Neural cell (in vitro differentiated cells): ENCODE measurements around the gene MDN1. TPM values are rescaled to one million over a fixed set of nuclear protein-coding genes. Genes with fewer than 3 reads are reported as not detected.

Experiments
- H2AFZ ChIP-seq: fragments of 200-600, 300-800 bp; sonication (generic), shearing (Covaris generic); 2 replicates; pipeline ENCODE4 v1.6.0; 2014; ENCODE audit warnings: low read depth, mild to moderate bottlenecking, antibody characterized with exemption, low read length, moderate library complexity
- H3F3A ChIP-seq: fragments of 200-600 bp; shearing (Covaris generic); 2 replicates; pipeline ENCODE4 v1.6.1; 2016; ENCODE audit warnings: mild to moderate bottlenecking, moderate library complexity, mixed read lengths, antibody characterized with exemption, low read length; ENCODE audit not compliant: insufficient read depth, poor library complexity, severe bottlenecking
- H3K27ac ChIP-seq: fragments of 200-600, 300-800 bp; sonication (generic), shearing (Covaris generic); 2 replicates; pipeline ENCODE4 v1.5.1; 2014; ENCODE audit warnings: mild to moderate bottlenecking, low read length, moderate library complexity
- H3K27me3 ChIP-seq: fragments of 300-800, 200-600 bp; sonication (generic), shearing (Covaris generic); 2 replicates; pipeline ENCODE4 v1.6.0; 2014; ENCODE audit warnings: mild to moderate bottlenecking, low read depth, low read length, moderate library complexity; ENCODE audit not compliant: insufficient read depth
- H3K36me3 ChIP-seq: fragments of 300-800, 200-600 bp; sonication (generic), shearing (Covaris generic); 2 replicates; pipeline ENCODE4 v1.5.1; 2014; ENCODE audit warnings: mild to moderate bottlenecking, antibody characterized with exemption, low read length, moderate library complexity; ENCODE audit not compliant: insufficient read depth
- H3K4me2 ChIP-seq: fragments of 300-800, 200-600 bp; sonication (generic), shearing (Covaris generic); 2 replicates; pipeline ENCODE4 v1.6.0; 2014; ENCODE audit warnings: mild to moderate bottlenecking, low read length
- H3K4me3 ChIP-seq: fragments of 300-800, 200-600 bp; sonication (generic), shearing (Covaris generic); 2 replicates; pipeline ENCODE4 v1.5.1; 2014; ENCODE audit warnings: mild to moderate bottlenecking, low read length, moderate library complexity
- H3K79me2 ChIP-seq: fragments of 200-600 bp; shearing (Covaris generic); replicated peaks from 2 replicates; pipeline ENCODE4 v1.6.0; 2014; ENCODE audit warnings: mild to moderate bottlenecking, low read length, moderate library complexity; ENCODE audit not compliant: insufficient read depth
- H3K9ac ChIP-seq: fragments of 300-800, 200-600 bp; sonication (generic), shearing (Covaris generic); 2 replicates; pipeline ENCODE4 v1.6.1; 2016; ENCODE audit warnings: mild to moderate bottlenecking, low read length, mixed read lengths
- H3K9me2 ChIP-seq: fragments of 200-600 bp; shearing (Covaris generic); 2 replicates; pipeline ENCODE4 v1.6.1; 2016; ENCODE audit warnings: mild to moderate bottlenecking, low read length, mixed read lengths; ENCODE audit not compliant: insufficient read depth
- H3K9me3 ChIP-seq: fragments of 200-600, 300-800 bp; sonication (generic), shearing (Covaris generic); 2 replicates; pipeline ENCODE4 v1.6.1; 2016; ENCODE audit warnings: mild to moderate bottlenecking, mixed run types, low read length, moderate library complexity, mixed read lengths
- H4K20me1 ChIP-seq: fragments of 200-600 bp; shearing (Covaris generic); 2 replicates; pipeline ENCODE4 v1.6.1; 2016; ENCODE audit warnings: mild to moderate bottlenecking, mixed run types; ENCODE audit not compliant: insufficient read depth
- EP300 ChIP-seq: fragments of 450-650 bp; conservative IDR thresholded peaks from 2 replicates; pipeline ENCODE4 v1.6.1; 2014; ENCODE audit warnings: antibody characterized with exemption, mild to moderate bottlenecking, moderate library complexity; ENCODE audit not compliant: poor library complexity, severe bottlenecking
- EZH2 ChIP-seq: fragments of 200-600, 300-800 bp; shearing (Covaris generic), sonication (generic); IDR thresholded peaks from 2 replicates; pipeline ENCODE4 v1.6.1; 2014; ENCODE audit warnings: antibody characterized with exemption, low read length, borderline replicate concordance, mild to moderate bottlenecking; ENCODE audit not compliant: insufficient read depth, poor library complexity, severe bottlenecking
- MXI1 ChIP-seq: fragments of 450-650 bp; conservative IDR thresholded peaks from 2 replicates; pipeline ENCODE4 v1.6.1; 2014; ENCODE audit warnings: antibody characterized with exemption, mild to moderate bottlenecking; ENCODE audit not compliant: poor library complexity, severe bottlenecking
- POLR2AphosphoS5 ChIP-seq: IDR thresholded peaks from 2 replicates; pipeline ENCODE4 v1.6.1; 2012
- RAD21 ChIP-seq: fragments of 450-650 bp; conservative IDR thresholded peaks from 2 replicates; pipeline ENCODE4 v1.6.1; 2014; ENCODE audit warnings: antibody characterized with exemption, mild to moderate bottlenecking, moderate library complexity
- SMC3 ChIP-seq: fragments of 450-650 bp; conservative IDR thresholded peaks from 2 replicates; pipeline ENCODE4 v1.6.1; 2014; ENCODE audit warnings: antibody characterized with exemption, mild to moderate bottlenecking, moderate library complexity; ENCODE audit not compliant: poor library complexity
- TAF1 ChIP-seq: IDR thresholded peaks from 2 replicates; pipeline ENCODE4 v1.6.1; 2012; ENCODE audit warnings: low read depth
- polyA plus RNA-seq: library from polyadenylated mRNA; depleted of rRNA; stranded (reverse); fragments of >200 nt; gene quantifications from 2 replicates; pipeline ENCODE4 v1.2.3, GENCODE V29; 2014
- TF ChIP-seq, protein P1 (sequence below): IDR thresholded peaks from 2 replicates; pipeline ENCODE4 v1.6.1; 2012; ENCODE audit warnings: borderline replicate concordance
- TF ChIP-seq, protein P2 (sequence below): fragments of 450-650 bp; IDR thresholded peaks from 2 replicates; pipeline ENCODE4 v1.5.1; 2014; ENCODE audit warnings: antibody characterized with exemption, mild to moderate bottlenecking, moderate library complexity; ENCODE audit not compliant: poor library complexity, severe bottlenecking

The MDN1 gene
- polyA plus RNA-seq, 1 donor from 2014 or later, result 17.8 TPM

GRCh38 chr6:89618026-89618425 is 201.6 kb downstream of the MDN1 start:
- TF ChIP-seq POLR2AphosphoS5 (no peak), SMC3 (no peak), RAD21 (no peak), MXI1 (no peak), EP300 (no peak), TAF1 (no peak), EZH2 (no peak)
- TF ChIP-seq, protein P1, sequence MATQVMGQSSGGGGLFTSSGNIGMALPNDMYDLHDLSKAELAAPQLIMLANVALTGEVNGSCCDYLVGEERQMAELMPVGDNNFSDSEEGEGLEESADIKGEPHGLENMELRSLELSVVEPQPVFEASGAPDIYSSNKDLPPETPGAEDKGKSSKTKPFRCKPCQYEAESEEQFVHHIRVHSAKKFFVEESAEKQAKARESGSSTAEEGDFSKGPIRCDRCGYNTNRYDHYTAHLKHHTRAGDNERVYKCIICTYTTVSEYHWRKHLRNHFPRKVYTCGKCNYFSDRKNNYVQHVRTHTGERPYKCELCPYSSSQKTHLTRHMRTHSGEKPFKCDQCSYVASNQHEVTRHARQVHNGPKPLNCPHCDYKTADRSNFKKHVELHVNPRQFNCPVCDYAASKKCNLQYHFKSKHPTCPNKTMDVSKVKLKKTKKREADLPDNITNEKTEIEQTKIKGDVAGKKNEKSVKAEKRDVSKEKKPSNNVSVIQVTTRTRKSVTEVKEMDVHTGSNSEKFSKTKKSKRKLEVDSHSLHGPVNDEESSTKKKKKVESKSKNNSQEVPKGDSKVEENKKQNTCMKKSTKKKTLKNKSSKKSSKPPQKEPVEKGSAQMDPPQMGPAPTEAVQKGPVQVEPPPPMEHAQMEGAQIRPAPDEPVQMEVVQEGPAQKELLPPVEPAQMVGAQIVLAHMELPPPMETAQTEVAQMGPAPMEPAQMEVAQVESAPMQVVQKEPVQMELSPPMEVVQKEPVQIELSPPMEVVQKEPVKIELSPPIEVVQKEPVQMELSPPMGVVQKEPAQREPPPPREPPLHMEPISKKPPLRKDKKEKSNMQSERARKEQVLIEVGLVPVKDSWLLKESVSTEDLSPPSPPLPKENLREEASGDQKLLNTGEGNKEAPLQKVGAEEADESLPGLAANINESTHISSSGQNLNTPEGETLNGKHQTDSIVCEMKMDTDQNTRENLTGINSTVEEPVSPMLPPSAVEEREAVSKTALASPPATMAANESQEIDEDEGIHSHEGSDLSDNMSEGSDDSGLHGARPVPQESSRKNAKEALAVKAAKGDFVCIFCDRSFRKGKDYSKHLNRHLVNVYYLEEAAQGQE, result no peak
- TF ChIP-seq, protein P2, sequence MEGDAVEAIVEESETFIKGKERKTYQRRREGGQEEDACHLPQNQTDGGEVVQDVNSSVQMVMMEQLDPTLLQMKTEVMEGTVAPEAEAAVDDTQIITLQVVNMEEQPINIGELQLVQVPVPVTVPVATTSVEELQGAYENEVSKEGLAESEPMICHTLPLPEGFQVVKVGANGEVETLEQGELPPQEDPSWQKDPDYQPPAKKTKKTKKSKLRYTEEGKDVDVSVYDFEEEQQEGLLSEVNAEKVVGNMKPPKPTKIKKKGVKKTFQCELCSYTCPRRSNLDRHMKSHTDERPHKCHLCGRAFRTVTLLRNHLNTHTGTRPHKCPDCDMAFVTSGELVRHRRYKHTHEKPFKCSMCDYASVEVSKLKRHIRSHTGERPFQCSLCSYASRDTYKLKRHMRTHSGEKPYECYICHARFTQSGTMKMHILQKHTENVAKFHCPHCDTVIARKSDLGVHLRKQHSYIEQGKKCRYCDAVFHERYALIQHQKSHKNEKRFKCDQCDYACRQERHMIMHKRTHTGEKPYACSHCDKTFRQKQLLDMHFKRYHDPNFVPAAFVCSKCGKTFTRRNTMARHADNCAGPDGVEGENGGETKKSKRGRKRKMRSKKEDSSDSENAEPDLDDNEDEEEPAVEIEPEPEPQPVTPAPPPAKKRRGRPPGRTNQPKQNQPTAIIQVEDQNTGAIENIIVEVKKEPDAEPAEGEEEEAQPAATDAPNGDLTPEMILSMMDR, result no peak
- Histone ChIP-seq H4K20me1 (no peaks in the 10 kb centered on the region), H3K27ac (no peak overlapping the region), H3K4me3 (no peak overlapping the region), H3K4me2 (no peak overlapping the region), H2AFZ (no peak overlapping the region), H3K27me3 (no peaks in the 10 kb centered on the region), H3K9me3 (no peaks in the 10 kb centered on the region), H3K79me2 (no peaks in the 10 kb centered on the region), H3F3A (no peaks in the 10 kb centered on the region), H3K36me3 (no peaks in the 10 kb centered on the region), H3K9ac (no peak overlapping the region), H3K9me2 (no peaks in the 10 kb centered on the region)

DNA sequence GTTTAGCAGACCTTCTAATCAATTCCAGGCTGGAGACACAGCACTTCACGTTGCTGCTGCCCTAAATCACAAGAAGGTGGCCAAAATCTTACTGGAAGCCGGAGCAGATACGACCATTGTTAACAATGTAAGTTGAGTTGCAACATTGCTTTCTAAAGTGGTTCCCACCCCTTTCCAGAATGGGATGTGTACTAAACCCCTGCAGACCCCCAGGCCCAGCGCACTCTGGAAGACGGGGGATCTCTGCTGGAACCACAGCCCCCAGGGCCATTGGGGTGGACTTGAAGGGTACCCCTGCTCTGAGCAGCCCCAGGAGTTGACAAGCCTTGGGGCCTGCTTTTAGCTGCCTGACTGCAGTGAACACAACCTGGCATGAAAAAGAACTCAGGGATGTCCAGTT is 203.1 kb downstream of the MDN1 start:
- Histone ChIP-seq H3K27ac (no peak overlapping the region), H3K9ac (no peak overlapping the region), H3K9me3 (no peaks in the 10 kb centered on the region), H3K36me3 (no peaks in the 10 kb centered on the region), H3F3A (no peaks in the 10 kb centered on the region), H3K4me3 (no peak overlapping the region), H3K79me2 (no peaks in the 10 kb centered on the region), H3K27me3 (no peaks in the 10 kb centered on the region), H3K9me2 (no peaks in the 10 kb centered on the region), H4K20me1 (no peaks in the 10 kb centered on the region), H2AFZ (no peak overlapping the region), H3K4me2 (no peak overlapping the region)
- no peak for TF ChIP-seq TAF1

DNA sequence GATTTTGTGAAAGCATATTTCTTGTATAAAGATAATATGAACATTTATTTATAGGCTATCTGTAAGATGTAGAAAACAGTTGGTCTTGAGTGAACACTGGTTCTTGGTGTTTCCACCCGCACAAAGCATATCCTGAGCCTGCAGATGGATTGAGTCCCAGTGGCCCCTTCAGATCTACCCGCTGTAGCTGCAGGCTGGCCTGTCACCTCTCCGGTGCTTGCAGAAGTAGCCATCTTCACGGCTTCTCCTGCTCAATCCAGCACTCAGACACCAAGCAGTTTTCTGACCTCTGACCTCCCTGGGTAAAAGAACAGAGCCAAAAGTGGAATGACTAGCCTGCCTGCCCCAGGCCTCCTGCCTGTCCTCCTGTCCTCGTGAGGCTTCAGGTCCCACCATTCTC is 203.7 kb downstream of the MDN1 start:
- H3K9ac ChIP-seq, result no peak overlapping the region
- no peaks in the 10 kb centered on the region for H3K9me3 ChIP-seq
- H3K36me3 ChIP-seq, result no peaks in the 10 kb centered on the region
- no peaks in the 10 kb centered on the region for H3K79me2 ChIP-seq
- H3K4me2 ChIP-seq, result no peak overlapping the region
- H3K9me2 ChIP-seq, result no peaks in the 10 kb centered on the region
- no peaks in the 10 kb centered on the region for H3K27me3 ChIP-seq
- H3K4me3 ChIP-seq, result no peak overlapping the region
- no peak overlapping the region for H3K27ac ChIP-seq
- TF ChIP-seq, protein P2, result no peak
- TF ChIP-seq POLR2AphosphoS5, result no peak
- TF ChIP-seq RAD21, result no peak
- no peak for TF ChIP-seq TAF1
- TF ChIP-seq SMC3, result no peak
- TF ChIP-seq MXI1, result no peak
- TF ChIP-seq, protein P1, result no peak
- TF ChIP-seq EP300, result no peak
- TF ChIP-seq EZH2, result no peak
- H4K20me1 ChIP-seq, result no peaks in the 10 kb centered on the region
- H3F3A ChIP-seq, result no peaks in the 10 kb centered on the region
- no peak overlapping the region for H2AFZ ChIP-seq
